HUES64 (cell line): Measurements from ENCODE around the gene TRIM22.
"Not testable (repeated sequence)": the region's sequence is repeated elsewhere in the genome, so short reads cannot be mapped to it uniquely, and the experiment has no call there.

Experiments
- H3K27ac ChIP-seq: 2 replicates; pipeline ENCODE4 v1.7.0; 2013; ENCODE audit warnings: low read depth, low read length, inconsistent platforms
- H3K27me3 ChIP-seq: 2 replicates; pipeline ENCODE4 v1.6.1; 2013; ENCODE audit warnings: mild to moderate bottlenecking, low read length; ENCODE audit not compliant: insufficient read depth
- H3K36me3 ChIP-seq: 2 replicates; pipeline ENCODE4 v1.6.1; 2013; ENCODE audit warnings: mild to moderate bottlenecking, low read length; ENCODE audit not compliant: insufficient read depth
- H3K4me1 ChIP-seq: 2 replicates; pipeline ENCODE4 v1.6.1; 2013; ENCODE audit warnings: mild to moderate bottlenecking, low read length, moderate library complexity; ENCODE audit not compliant: insufficient read depth
- H3K4me3 ChIP-seq: 2 replicates; pipeline ENCODE4 v1.5.1; 2013; ENCODE audit warnings: mild to moderate bottlenecking, low read length, moderate library complexity
- H3K9ac ChIP-seq: 2 replicates; pipeline ENCODE4 v1.6.1; 2013; ENCODE audit warnings: mild to moderate bottlenecking, low read depth, low read length
- H3K9me3 ChIP-seq: 2 replicates; pipeline ENCODE4 v1.6.1; 2013; ENCODE audit warnings: low read depth, low read length; ENCODE audit not compliant: insufficient read depth
- WGBS: fragments of 150-250, 120-280 bp; methylation state at CpG from one replicate; pipeline ENCODE4 v1.1.7; 2013; ENCODE audit warnings: missing lambda C conversion rate; 5-methylcytosine and 5-hydroxymethylcytosine counted together

TRIM22 gene

DNA sequence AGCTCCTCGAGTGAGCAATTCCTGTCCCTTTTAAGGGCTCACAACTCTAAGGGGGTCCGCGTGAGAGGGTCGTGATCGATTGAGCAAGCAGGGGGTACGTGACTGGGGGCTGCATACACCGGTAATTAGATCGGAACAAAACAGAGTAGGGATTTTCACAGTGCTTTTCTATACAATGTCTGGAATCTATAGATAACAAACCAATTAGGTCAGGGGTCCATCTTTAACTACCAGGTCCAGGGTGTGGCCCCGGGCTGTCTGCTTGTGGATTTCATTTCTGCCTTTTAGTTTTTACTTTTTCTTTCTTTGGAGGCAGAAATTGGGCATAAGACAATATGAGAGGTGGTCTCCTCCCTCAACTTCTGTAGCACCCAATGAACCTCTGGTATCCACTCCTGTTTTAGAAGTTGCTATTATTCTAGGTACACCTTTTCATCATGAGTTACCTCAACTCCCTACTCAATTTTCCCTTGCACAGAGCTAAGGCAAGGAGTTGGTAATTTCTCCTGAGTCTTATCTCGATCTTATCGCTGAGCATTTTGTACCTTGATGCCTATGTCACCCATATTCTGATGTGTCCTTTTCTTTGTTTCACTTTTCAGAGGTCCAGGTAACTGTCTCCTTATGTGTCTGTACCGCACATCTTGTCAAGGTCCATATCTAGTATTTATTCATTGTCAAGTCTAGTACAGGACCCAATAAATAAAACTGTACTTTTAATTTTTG is 1.8 kb downstream of the TRIM22 start:
- 87% methylated on average over 11 of the region's 12 CpGs for WGBS
- not testable (repeated sequence) for H3K27me3 ChIP-seq, H3K27ac ChIP-seq, H3K36me3 ChIP-seq, H3K9ac ChIP-seq, H3K9me3 ChIP-seq
- H3K4me3 ChIP-seq: peak overlapping the region; percentile 39; the same call in 1 of the 2 replicates
- H3K4me1 ChIP-seq: peaks cover 25% of the 10 kb centered on the region

DNA sequence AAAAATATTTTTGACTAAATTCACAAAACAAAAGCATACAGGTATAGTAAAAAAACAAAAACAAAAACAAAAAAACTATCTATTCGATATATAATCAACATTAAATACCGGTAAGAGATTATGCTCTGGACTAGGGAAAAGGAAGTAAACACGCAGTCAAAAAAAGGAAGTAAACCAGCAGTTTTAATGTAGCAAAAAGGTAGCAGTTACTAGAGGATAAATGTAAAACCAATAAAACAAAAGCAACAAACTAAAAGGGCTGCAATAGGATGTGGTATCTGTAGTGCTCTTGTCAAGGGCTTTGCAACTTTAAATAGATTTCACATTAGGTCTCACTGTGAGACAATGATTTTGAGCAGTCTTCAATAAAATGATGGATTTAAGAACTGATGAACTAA is 2.4 kb downstream of the TRIM22 start:
- no peak overlapping the region for H3K9ac ChIP-seq
- no peaks in the 10 kb centered on the region; the same call in 1 of the 2 replicates for H3K9me3 ChIP-seq
- no peaks in the 10 kb centered on the region for H3K27me3 ChIP-seq
- peaks cover 25% of the 10 kb centered on the region for H3K4me1 ChIP-seq
- peaks cover 7% of the 10 kb centered on the region for H3K36me3 ChIP-seq
- H3K27ac ChIP-seq: no peak overlapping the region
- no peak overlapping the region for H3K4me3 ChIP-seq
- 90% methylated on average over 2 of the region's 3 CpGs for WGBS

DNA sequence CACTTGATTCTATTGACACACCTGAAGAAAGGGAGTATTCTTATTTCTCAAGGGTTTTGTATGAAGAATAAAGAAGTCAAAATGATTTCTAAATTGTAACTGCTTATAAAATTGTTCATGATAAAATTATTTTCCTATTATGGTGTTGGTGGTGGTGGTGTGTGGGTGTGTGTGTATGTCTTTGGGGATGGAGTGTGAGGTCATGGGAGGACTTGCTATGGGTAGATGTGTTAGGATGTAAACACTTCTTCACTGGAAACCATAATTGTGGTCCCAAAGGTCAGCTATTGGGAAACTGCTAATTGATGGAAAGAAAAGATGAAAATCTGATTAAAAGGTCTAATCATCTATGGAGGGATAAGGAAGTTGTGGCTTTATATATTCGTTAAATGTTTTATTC is 5.1 kb downstream of the TRIM22 start:
- Histone ChIP-seq H3K4me1 (peaks cover 15% of the 10 kb centered on the region), H3K9ac (no peak overlapping the region), H3K27me3 (no peaks in the 10 kb centered on the region), H3K9me3 (no peaks in the 10 kb centered on the region; the same call in 1 of the 2 replicates), H3K36me3 (peaks cover 21% of the 10 kb centered on the region), H3K27ac (no peak overlapping the region), H3K4me3 (no peak overlapping the region)
- 89% methylated on average over 1 of the region's 1 CpG for WGBS

DNA sequence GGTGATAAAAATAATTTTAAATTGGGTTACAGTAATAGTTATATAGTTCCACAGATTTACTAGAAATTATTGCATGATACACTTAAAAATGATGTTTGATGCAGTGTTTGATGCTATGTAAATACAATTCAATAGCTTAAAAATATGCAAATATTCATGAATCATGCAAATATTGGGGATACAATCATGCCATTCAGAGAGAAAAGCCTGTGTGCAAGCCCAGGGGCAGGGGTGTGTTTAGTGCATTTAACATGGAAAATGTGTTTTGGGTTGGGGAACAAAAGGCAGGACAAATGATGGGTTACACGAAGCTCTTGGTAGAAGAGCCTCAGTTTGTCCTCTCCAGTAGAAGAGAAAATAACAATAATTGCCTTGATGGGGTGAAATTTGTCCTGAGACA is 6.0 kb downstream of the TRIM22 start:
- WGBS: 88% methylated on average over 1 of the region's 1 CpG
- Histone ChIP-seq H3K36me3 (peaks cover 26% of the 10 kb centered on the region), H3K9me3 (no peaks in the 10 kb centered on the region; the same call in 1 of the 2 replicates), H3K27ac (no peak overlapping the region), H3K4me1 (peaks cover 5% of the 10 kb centered on the region), H3K4me3 (no peak overlapping the region), H3K27me3 (no peaks in the 10 kb centered on the region), H3K9ac (no peak overlapping the region)

DNA sequence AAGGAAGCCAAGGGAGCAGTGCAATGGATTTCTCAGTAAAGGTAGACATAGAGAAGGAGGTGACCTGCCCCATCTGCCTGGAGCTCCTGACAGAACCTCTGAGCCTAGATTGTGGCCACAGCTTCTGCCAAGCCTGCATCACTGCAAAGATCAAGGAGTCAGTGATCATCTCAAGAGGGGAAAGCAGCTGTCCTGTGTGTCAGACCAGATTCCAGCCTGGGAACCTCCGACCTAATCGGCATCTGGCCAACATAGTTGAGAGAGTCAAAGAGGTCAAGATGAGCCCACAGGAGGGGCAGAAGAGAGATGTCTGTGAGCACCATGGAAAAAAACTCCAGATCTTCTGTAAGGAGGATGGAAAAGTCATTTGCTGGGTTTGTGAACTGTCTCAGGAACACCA is 6.6 kb downstream of the TRIM22 start:
- peaks cover 31% of the 10 kb centered on the region for H3K36me3 ChIP-seq
- no peak overlapping the region for H3K4me3 ChIP-seq
- WGBS: 96% methylated on average over 2 of the region's 2 CpGs
- H3K4me1 ChIP-seq: no peaks in the 10 kb centered on the region
- no peaks in the 10 kb centered on the region for H3K9me3 ChIP-seq
- no peak overlapping the region for H3K27ac ChIP-seq
- no peak overlapping the region for H3K9ac ChIP-seq
- H3K27me3 ChIP-seq: no peaks in the 10 kb centered on the region

DNA sequence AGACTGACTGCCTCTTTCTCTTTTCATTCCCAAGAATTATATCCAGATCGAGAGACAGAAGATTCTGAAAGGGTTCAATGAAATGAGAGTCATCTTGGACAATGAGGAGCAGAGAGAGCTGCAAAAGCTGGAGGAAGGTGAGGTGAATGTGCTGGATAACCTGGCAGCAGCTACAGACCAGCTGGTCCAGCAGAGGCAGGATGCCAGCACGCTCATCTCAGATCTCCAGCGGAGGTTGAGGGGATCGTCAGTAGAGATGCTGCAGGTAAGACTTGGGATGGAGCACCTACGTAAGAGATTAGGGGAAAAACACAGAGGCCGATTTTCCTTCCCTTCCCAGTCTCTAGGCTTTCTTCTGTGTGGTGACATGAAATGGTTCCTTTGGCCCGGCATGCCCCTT is 8.7 kb downstream of the TRIM22 start:
- no peak overlapping the region for H3K27ac ChIP-seq

DNA sequence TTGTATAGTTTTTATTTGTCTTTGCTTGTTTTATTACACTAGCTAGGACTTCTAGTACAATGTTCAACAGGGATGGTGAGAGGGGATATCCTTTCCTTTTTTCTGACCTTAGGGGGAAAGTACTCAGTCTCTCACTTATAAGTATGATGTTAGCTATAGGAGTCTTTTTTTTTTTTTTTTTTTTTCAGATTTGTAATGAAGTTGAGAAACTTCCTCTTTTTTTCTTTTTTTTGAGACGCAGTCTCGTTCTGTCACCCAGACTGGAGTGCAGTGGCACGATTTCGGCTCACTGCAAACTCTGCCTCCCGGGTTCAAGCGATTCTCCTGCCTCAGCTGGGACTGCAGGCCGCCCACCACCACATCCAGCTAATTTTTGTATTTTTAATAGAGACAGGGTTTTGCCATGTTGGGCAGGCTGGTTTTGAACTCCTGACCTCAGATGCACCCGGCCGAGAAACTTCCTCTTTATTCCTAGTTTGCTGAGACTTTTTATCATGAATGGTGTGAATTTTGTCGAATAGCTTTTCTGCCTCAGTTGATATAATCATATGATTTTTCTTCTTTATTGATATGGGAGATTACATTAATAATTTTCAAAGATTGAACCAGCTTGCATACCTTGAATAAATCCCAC is 10.9 kb downstream of the TRIM22 start:
- no peaks in the 10 kb centered on the region for H3K4me1 ChIP-seq
- H3K9me3 ChIP-seq: no peaks in the 10 kb centered on the region
- H3K27me3 ChIP-seq: no peaks in the 10 kb centered on the region
- H3K27ac ChIP-seq: no peak overlapping the region
- H3K36me3 ChIP-seq: peaks cover 42% of the 10 kb centered on the region
- no peak overlapping the region for H3K4me3 ChIP-seq
- H3K9ac ChIP-seq: no peak overlapping the region
- WGBS: 94% methylated on average over 9 of the region's 10 CpGs

More for the DNA sequence above, 8.7 kb downstream of the TRIM22 start:
- Histone ChIP-seq H3K27me3 (no peaks in the 10 kb centered on the region), H3K4me3 (no peak overlapping the region), H3K36me3 (peaks cover 42% of the 10 kb centered on the region), H3K9me3 (no peaks in the 10 kb centered on the region), H3K4me1 (no peaks in the 10 kb centered on the region), H3K9ac (no peak overlapping the region)
- WGBS: 97% methylated on average over 5 of the region's 7 CpGs

DNA sequence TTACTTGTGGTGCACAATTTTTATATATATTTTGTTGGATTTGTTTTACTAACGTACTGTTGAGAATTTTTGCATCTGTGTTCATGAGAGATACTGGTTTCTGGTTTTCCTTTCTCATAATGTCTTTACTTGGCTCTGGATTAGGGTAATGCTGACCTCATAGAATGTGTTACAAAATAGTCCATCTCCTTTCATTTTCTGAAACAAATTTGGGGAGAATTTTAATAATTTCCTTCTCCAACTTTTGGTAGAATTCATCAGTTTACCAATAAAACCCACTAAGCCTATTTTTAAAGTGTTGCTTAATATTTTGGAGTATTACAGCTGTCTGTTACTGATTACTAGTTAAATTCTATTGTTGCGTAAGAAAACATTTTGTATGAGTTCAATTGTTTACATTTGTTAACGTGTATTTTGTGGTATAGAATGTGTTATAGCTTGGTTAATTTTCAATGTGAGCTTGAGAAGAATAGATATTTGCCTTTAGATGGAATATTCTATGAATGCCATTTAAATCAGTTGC is 11.5 kb downstream of the TRIM22 start:
- Histone ChIP-seq H3K4me3 (no peak overlapping the region), H3K9ac (no peak overlapping the region), H3K36me3 (peaks cover 45% of the 10 kb centered on the region), H3K27ac (no peak overlapping the region), H3K9me3 (no peaks in the 10 kb centered on the region), H3K27me3 (no peaks in the 10 kb centered on the region), H3K4me1 (no peaks in the 10 kb centered on the region)
- WGBS: 72% methylated on average over 3 of the region's 3 CpGs

DNA sequence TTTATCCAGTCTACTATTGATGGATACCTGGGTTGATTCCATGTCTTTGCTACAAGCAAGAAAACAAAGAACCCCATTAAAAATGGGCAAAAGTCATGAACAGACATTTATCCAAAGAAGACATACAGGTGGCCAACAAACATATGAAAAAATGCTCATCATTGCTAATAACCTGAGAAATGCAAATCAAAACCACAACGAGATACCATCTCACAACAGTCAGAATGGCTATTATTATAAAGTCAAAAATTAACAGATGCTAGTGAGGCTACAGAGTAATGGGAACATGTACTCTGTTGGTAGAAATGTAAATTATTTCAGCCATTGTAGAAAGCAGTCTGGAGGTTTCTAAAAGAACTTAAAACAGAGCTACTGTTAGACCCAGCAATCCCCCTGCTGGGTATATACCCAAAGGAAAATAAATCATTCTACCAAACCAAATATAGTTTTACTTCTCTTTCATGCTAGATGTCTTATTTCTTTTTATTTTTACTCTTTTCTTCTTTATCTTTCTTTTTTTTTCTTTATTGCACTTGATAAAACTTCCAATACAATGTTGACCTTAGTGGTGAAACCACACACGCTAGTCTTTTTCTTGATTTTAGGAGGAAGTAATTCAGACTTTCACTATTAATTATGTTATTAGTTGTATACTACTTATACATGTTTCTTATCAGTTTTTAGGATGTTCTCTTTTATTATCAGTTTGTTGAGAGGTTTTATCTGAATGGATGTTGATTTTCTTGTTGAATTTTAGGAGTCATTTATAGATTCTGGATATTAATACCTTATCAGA is 14.3 kb downstream of the TRIM22 start:
- no peaks in the 10 kb centered on the region for H3K4me1 ChIP-seq
- no peaks in the 10 kb centered on the region for H3K27me3 ChIP-seq
- H3K36me3 ChIP-seq: peaks cover 46% of the 10 kb centered on the region
- H3K9ac ChIP-seq: no peak overlapping the region
- no peak overlapping the region for H3K4me3 ChIP-seq
- WGBS: no CpG with 5 or more reads among the region's 2 CpGs
- no peak overlapping the region for H3K27ac ChIP-seq
- no peaks in the 10 kb centered on the region for H3K9me3 ChIP-seq

DNA sequence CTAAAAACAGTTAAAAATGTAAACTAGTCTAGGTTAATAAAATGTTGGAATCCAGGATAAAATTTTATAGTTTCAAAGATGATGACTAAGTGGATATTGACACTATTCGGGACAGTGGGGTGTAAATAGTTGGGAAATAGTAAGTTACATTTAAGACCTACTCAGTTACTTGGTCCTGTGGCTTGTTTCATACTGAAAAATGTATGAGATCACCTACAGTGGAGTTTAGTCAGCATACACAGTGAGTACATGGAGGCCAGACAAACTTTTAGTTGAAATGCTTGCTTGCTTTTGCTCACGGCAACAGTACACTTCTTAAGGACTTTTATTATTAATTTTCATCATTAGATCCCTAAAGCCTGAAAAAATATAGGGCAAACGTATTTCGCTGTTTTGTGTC is 16.1 kb downstream of the TRIM22 start:
- Histone ChIP-seq H3K9me3 (no peaks in the 10 kb centered on the region), H3K27me3 (no peaks in the 10 kb centered on the region), H3K4me3 (no peak overlapping the region), H3K9ac (no peak overlapping the region), H3K4me1 (no peaks in the 10 kb centered on the region), H3K27ac (no peak overlapping the region), H3K36me3 (peaks cover 42% of the 10 kb centered on the region)
- WGBS: 89% methylated on average over 2 of the region's 4 CpGs

DNA sequence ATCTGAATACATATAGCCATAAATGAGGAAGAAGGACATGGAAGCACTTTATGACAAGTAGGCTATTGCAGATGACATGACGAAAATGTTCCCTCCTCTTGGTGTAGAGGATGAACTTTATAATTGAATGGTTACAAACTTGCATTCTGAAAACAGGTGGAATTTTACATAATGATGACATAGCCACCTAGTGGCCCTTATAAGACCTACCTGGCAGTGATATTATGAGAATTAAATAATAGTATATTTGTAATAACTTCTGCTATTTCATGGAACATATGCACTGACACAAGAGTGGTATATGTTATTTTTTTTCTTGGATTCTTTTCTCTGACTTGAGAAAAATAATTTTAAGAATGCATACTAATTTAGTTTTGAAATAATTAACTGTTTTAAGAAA is 22.9 kb downstream of the TRIM22 start:
- WGBS: 93% methylated on average over 1 of the region's 1 CpG
- H3K9me3 ChIP-seq: no peaks in the 10 kb centered on the region
- no peaks in the 10 kb centered on the region for H3K4me1 ChIP-seq
- H3K27ac ChIP-seq: no peak overlapping the region
- H3K36me3 ChIP-seq: peaks cover 11% of the 10 kb centered on the region; the same call in 1 of the 2 replicates
- H3K27me3 ChIP-seq: no peaks in the 10 kb centered on the region
- no peak overlapping the region for H3K9ac ChIP-seq
- no peak overlapping the region for H3K4me3 ChIP-seq
